Skeletal muscle tissue (tissue), 4 donors: Measurements from ENCODE around the gene HNRNPF. TPM values are rescaled to one million over a fixed set of nuclear protein-coding genes. Genes with fewer than 3 reads are reported as not detected.

ENCODE experiments used
- H3K27ac ChIP-seq: one replicate; pipeline ENCODE4 v1.7.0; 2013; ENCODE audit warnings: mild to moderate bottlenecking, low read depth, low read length, inconsistent platforms
- H3K27me3 ChIP-seq, 3 donors: one replicate each; pipeline ENCODE4 v1.7.0; 2013; ENCODE audit warnings: low read length in 3 of 3; ENCODE audit not compliant: control insufficient read depth in 3 of 3, insufficient read depth in 3 of 3
- H3K36me3 ChIP-seq, 3 donors: one replicate each; pipeline ENCODE4 v1.7.0; 2013; ENCODE audit warnings: low read length in 3 of 3; ENCODE audit not compliant: control insufficient read depth in 3 of 3, insufficient read depth in 3 of 3
- H3K4me1 ChIP-seq, 3 donors: one replicate each; pipeline ENCODE4 v1.7.0; 2013; ENCODE audit warnings: low read length in 3 of 3, mild to moderate bottlenecking in 3 of 3; ENCODE audit not compliant: control insufficient read depth in 3 of 3, insufficient read depth in 3 of 3
- H3K4me3 ChIP-seq, 3 donors: one replicate each; pipeline ENCODE4 v1.7.0; 2013; ENCODE audit warnings: low read length in 3 of 3
- H3K9ac ChIP-seq, 3 donors: one replicate each; pipeline ENCODE4 v1.7.0; 2013; ENCODE audit warnings: low read length in 3 of 3, mild to moderate bottlenecking in 3 of 3, moderate library complexity in 2 of 3, low read depth in 1 of 3
- H3K9me3 ChIP-seq, 3 donors: one replicate each; pipeline ENCODE4 v1.7.0; 2013; ENCODE audit warnings: low read length in 3 of 3; ENCODE audit not compliant: control insufficient read depth in 3 of 3
- total RNA-seq: library from RNA; depleted of rRNA; stranded (reverse); fragments of >200 nt; gene quantifications from one replicate; pipeline ENCODE4 v1.2.3, GENCODE V29; 2014
- donor health status: Osteomylitis.

The HNRNPF gene
- total RNA-seq, 1 donor from 2014 or later: 87.2 TPM

GRCh38 chr10:43390759-43391158, 18.2 kb downstream of the HNRNPF start:
- Histone ChIP-seq H3K4me3 (no peak overlapping the region), H3K4me1 (peaks cover 12 to 22% (median 17%) of the 10 kb centered on the region in 3 donors), H3K9me3 (no peaks in the 10 kb centered on the region), H3K27ac (no peak overlapping the region), H3K27me3 (no peaks in the 10 kb centered on the region), H3K9ac (peak overlapping the region in 1 of 3 donors; percentile 28), H3K36me3 (peaks cover 47 to 67% (median 61%) of the 10 kb centered on the region in 3 donors)

GRCh38 chr10:43390333-43390732, 18.7 kb downstream of the HNRNPF start:
- Histone ChIP-seq H3K27ac (no peak overlapping the region), H3K4me3 (no peak overlapping the region), H3K4me1 (peaks cover 7 to 18% (median 12%) of the 10 kb centered on the region in 3 donors), H3K27me3 (no peaks in the 10 kb centered on the region), H3K9ac (peak overlapping the region in 1 of 3 donors; percentile 28), H3K9me3 (no peaks in the 10 kb centered on the region), H3K36me3 (peaks cover 47 to 68% (median 61%) of the 10 kb centered on the region in 3 donors)

GRCh38 chr10:43389867-43390266, 19.1 kb downstream of the HNRNPF start:
- Histone ChIP-seq H3K4me3 (no peak overlapping the region), H3K4me1 (peaks cover 3 to 14% (median 13%) of the 10 kb centered on the region in 3 donors), H3K27ac (no peak overlapping the region), H3K36me3 (peaks cover 48 to 69% (median 63%) of the 10 kb centered on the region in 3 donors), H3K27me3 (no peaks in the 10 kb centered on the region), H3K9me3 (no peaks in the 10 kb centered on the region), H3K9ac (no peak overlapping the region)

- H3K9me3 ChIP-seq: no peaks in the 10 kb centered on the region
- peaks cover 42 to 61% (median 52%) of the 10 kb centered on the region in 3 donors for H3K36me3 ChIP-seq
- H3K27ac ChIP-seq: no peak overlapping the region
- peaks cover 3 to 20% (median 9%) of the 10 kb centered on the region in 3 donors for H3K4me1 ChIP-seq
- H3K27me3 ChIP-seq: no peaks in the 10 kb centered on the region
- no peak overlapping the region for H3K4me3 ChIP-seq
- H3K9ac ChIP-seq: no peak overlapping the region
Measured at GRCh38 chr10:43387678-43388032, 21.3 kb downstream of the HNRNPF start.

- Histone ChIP-seq H3K9me3 (no peaks in the 10 kb centered on the region), H3K36me3 (peaks cover 40 to 57% (median 49%) of the 10 kb centered on the region in 3 donors), H3K9ac (no peak overlapping the region), H3K4me1 (peaks cover 3 to 17% (median 9%) of the 10 kb centered on the region in 3 donors), H3K27me3 (no peaks in the 10 kb centered on the region), H3K4me3 (no peak overlapping the region), H3K27ac (no peak overlapping the region)
Measured at GRCh38 chr10:43386981-43387677, 21.9 kb downstream of the HNRNPF start.

- H3K36me3 ChIP-seq: peaks cover 38 to 52% (median 43%) of the 10 kb centered on the region in 3 donors
Measured at GRCh38 chr10:43386549-43386948, 22.4 kb downstream of the HNRNPF start.

GRCh38 chr10:43385412-43386004, 23.5 kb downstream of the HNRNPF start:
- Histone ChIP-seq H3K27me3 (no peaks in the 10 kb centered on the region), H3K4me3 (no peak overlapping the region), H3K4me1 (peaks cover 0 to 13% (median 5%) of the 10 kb centered on the region in 3 donors), H3K9ac (no peak overlapping the region), H3K27ac (no peak overlapping the region), H3K9me3 (no peaks in the 10 kb centered on the region), H3K36me3 (peaks cover 31 to 45% (median 40%) of the 10 kb centered on the region in 3 donors)

More at GRCh38 chr10:43386549-43386948, 22.4 kb downstream of the HNRNPF start:
- Histone ChIP-seq H3K4me1 (peaks cover 3 to 17% (median 7%) of the 10 kb centered on the region in 3 donors), H3K27me3 (no peaks in the 10 kb centered on the region), H3K9me3 (no peaks in the 10 kb centered on the region), H3K4me3 (no peak overlapping the region), H3K9ac (no peak overlapping the region), H3K27ac (no peak overlapping the region)

- no peak overlapping the region for H3K27ac ChIP-seq
Measured at GRCh38 chr10:43384252-43385221, 24.4 kb downstream of the HNRNPF start.

GRCh38 chr10:43383204-43383971, 25.6 kb downstream of the HNRNPF start:
- Histone ChIP-seq H3K27ac (no peak overlapping the region), H3K36me3 (peaks cover 25 to 35% (median 25%) of the 10 kb centered on the region in 3 donors), H3K9ac (no peak overlapping the region), H3K27me3 (no peaks in the 10 kb centered on the region), H3K9me3 (no peaks in the 10 kb centered on the region), H3K4me1 (peaks cover 0 to 9% (median 4%) of the 10 kb centered on the region in 3 donors), H3K4me3 (no peak overlapping the region)

More at GRCh38 chr10:43384252-43385221, 24.4 kb downstream of the HNRNPF start:
- H3K27me3 ChIP-seq: no peaks in the 10 kb centered on the region
- peaks cover 0 to 9% (median 4%) of the 10 kb centered on the region in 3 donors for H3K4me1 ChIP-seq
- H3K4me3 ChIP-seq: no peak overlapping the region
- H3K9me3 ChIP-seq: no peaks in the 10 kb centered on the region
- peaks cover 31 to 39% (median 35%) of the 10 kb centered on the region in 3 donors for H3K36me3 ChIP-seq
- peak overlapping the region in 1 of 3 donors; percentile 2 for H3K9ac ChIP-seq
